Loucy (cell line): ENCODE results near the gene TMEM238.

Source experiments
- EZH2phosphoT487 ChIP-seq: fragments of 200-600 bp; IDR thresholded peaks from 2 replicates; pipeline ENCODE4 v1.6.1; 2018; ENCODE audit warnings: antibody characterized with exemption, mild to moderate bottlenecking, moderate library complexity, borderline replicate concordance
- TF ChIP-seq, protein P1 (sequence below): fragments of 200-600 bp; sonication (generic); conservative IDR thresholded peaks from 2 replicates; pipeline ENCODE4 v1.5.1; 2014; ENCODE audit warnings: mild to moderate bottlenecking, antibody characterized with exemption, low read length

DNA sequence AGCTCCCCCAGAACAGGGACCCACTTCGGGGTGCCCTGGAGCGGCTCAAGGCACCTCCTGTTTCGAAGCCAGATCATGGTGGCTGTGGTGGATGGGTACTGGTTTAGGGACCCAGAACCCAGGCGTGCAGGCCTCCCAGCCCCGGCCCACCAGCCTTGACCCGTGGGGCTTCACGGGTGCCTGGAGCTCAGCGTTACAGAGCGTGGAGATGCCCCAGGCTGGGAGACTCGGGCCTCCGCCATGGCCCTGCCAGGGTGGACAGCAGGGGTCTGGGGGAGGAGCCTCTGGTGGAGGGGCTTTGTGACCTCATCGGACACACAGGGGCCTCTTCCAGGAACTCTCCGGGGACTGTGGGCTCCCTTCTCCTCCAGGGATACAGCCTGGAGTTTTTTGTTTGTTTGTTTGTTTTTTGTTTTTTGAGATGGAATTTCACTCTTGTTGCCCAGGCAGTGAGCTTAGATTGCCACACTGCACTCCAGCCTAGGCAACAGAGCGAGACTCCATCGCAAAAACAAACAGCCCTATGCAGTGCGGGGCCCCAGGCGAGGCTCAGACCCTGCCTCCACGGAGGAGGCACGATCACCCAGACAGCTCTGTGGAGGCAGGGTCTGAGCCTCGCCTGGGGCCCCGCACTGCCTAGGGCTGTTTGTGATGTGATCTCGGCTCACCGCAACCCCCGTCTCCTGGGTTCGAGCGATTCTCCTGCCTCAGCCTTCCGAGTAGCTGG, 20.9 kb downstream of the TMEM238 start, which contains the start of gene GARIN5B:
- TF ChIP-seq, protein P1, sequence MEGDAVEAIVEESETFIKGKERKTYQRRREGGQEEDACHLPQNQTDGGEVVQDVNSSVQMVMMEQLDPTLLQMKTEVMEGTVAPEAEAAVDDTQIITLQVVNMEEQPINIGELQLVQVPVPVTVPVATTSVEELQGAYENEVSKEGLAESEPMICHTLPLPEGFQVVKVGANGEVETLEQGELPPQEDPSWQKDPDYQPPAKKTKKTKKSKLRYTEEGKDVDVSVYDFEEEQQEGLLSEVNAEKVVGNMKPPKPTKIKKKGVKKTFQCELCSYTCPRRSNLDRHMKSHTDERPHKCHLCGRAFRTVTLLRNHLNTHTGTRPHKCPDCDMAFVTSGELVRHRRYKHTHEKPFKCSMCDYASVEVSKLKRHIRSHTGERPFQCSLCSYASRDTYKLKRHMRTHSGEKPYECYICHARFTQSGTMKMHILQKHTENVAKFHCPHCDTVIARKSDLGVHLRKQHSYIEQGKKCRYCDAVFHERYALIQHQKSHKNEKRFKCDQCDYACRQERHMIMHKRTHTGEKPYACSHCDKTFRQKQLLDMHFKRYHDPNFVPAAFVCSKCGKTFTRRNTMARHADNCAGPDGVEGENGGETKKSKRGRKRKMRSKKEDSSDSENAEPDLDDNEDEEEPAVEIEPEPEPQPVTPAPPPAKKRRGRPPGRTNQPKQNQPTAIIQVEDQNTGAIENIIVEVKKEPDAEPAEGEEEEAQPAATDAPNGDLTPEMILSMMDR, result no peak
- TF ChIP-seq EZH2phosphoT487, result no peak
